HG03439 (cell line): ENCODE results near the gene GTF2H2C.
"Not testable (repeated sequence)": the region's sequence is repeated elsewhere in the genome, so short reads cannot be mapped to it uniquely, and the experiment has no call there.

Source experiments
- ATAC-seq: cut with Tn5 transposase; IDR thresholded peaks from one replicate; pipeline ENCODE4 v1.9.1; 2021; ENCODE audit warnings: mild to moderate bottlenecking, moderate library complexity; ENCODE audit not compliant: unreplicated experiment

The GTF2H2C gene

GRCh38 chr5:69560587-69561431 lies 818 bp downstream of the GTF2H2C start:
- not testable (repeated sequence) for ATAC-seq

DNA sequence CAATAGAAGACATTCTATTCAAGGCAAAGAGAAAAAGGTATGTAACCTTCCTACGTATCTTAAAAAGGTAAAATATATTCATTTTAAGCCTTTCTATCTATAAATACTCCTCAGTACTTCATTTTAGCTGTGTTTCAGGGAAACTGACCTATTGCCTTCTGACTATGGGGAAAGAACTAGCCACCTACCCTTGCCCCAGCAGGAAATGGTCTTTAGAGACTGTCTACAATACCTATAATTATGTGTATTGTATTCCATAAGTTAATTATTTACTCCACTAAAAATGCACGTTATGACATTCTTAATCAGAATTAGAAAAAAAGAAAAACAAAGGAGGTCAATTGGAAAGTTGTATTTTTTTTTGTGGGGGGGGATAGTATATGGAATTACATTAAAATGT lies 6.2 kb downstream of the GTF2H2C start:
- not testable (repeated sequence) for ATAC-seq

DNA sequence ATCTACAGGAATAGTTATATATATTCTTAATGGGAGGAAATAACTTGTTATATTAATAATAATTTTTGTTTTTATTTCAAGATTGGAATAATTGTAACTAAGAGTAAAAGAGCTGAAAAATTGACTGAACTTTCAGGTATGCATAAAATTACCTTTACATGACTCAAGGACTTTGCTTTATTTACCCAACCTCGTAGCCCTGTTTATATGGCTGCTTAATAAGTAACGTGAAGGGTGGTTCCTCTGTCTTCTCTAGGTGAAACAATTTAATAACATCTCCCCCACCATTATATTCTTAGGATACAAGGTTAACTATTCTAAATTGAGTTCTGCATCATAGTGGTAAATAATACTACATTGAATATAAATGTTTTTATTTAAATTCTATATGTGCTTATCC lies 8.1 kb downstream of the GTF2H2C start:
- not testable (repeated sequence) for ATAC-seq

DNA sequence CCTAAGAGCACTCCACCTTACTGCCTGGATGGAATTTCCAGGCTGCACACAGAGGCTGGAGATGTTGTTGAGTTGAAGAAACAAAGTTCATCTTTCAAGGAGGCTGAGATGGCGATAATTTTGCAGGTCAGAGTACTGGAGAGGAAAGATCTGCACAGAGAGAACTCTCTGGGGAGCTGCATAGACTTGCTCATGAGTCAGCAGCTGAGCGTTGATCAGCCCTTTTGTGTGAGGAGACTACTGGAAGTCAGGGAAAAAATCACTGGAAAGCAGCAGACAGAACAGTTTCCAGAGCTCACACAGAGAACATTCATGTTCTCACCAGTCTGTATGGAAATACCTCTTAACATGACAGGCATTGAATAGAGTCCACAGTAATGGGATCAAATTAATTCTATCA lies 23.4 kb downstream of the GTF2H2C start:
- ATAC-seq: not testable (repeated sequence)

DNA sequence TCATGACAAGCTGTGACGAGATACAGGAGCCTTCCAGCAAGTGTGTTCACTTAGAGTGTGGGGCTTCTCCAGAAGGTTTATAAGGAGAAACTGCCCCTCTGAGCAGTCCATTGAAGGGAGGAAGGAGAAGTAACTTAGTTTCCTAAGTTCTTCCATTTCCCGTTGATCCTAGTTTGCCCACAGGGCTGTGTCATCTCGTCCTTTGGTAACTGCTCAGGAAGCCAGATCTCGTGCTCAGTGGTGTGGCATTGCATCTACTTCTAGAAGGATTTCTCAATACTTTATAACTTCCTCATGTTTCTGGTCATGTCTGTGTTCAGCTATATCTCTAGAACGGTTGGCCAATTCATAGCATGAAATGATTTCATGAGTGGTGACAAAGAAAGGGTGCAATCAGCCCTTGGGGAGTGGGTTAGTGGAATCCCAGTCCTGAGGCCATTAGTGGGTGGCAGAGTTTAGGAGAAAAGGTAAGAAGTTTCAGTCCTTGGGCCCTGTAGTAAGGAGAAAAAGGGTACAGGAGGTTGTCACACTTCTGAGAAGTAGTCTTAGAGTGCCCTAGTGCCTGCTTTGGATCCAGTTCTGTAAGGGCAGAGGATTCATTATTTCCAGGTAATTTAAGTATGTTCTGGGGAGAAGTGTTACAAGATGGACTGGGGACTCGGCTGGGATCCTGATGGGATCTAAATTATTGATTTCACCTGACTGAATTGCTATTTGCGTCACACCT lies 36.3 kb downstream of the GTF2H2C start:
- ATAC-seq: not testable (repeated sequence)

- not testable (repeated sequence) for ATAC-seq
Measured at GRCh38 chr5:69601947-69602346, 42.0 kb downstream of the GTF2H2C start.

DNA sequence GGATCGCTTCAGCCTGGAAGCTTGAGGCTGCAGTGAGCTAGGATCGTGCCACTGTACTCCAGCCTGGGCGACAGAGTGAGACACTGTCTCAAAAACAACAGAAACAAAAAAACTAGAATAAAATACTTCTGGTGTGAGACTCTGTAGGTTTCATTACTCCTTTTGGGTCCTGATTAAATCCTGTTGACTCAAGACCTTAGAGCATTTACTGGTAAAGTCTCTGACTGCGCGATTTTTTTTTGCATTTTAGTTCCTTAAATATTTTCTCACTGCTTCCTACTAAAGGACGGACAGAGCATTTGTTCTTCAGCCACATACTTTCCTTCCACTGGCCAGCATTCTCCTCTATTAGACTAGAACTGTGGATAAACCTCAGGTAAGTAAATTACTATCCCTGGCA lies 46.8 kb downstream of the GTF2H2C start:
- not testable (repeated sequence) for ATAC-seq

DNA sequence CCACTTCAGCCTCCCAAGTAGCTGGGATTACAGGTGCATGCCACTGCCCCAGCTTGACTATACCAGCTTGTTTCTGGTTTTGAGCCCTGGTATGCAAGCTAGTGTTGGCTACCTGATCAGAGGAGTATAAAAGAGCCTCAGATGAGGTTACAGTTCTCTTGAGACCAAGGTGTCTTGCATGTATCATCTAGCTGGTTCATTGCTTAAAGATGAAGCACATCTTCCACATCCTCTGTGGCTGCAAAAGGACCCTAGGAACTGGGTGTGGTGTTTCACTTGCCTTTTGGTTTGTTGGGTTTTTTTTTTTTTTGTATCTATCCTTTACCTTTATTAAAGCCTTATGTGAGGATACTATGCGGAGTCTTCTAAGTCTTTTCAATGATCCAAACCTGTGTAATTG lies 47.8 kb downstream of the GTF2H2C start:
- not testable (repeated sequence) for ATAC-seq

DNA sequence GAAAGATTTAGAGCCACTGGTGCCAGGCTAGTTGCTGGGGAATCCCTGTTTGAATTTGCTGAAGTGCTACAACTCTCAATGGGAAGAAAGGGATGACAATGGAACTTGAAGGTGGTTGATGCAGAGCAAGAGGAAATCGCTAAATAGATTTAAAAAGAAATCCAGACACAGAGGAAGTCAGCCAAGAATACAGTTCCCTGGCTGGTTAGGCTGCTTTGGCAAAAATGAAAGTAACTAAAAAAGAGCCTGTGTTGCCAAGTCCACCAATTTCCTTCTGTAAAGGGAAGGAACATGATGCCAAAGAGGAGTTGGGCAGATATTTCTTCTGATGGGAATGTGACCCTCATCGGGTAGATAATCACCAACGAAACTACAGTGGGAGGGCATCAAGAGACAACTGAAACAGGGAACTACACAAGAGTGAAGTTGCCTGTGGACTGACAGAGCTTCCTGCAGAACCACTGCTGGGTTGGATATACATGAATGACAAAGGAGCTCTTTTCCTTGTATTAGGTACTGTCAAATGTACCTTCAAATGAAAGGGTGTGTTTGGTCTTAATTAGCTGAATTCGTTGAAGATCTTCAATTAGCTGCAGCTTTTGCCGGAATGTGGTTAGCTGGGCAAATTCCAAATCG lies 49.0 kb downstream of the GTF2H2C start:
- not testable (repeated sequence) for ATAC-seq

DNA sequence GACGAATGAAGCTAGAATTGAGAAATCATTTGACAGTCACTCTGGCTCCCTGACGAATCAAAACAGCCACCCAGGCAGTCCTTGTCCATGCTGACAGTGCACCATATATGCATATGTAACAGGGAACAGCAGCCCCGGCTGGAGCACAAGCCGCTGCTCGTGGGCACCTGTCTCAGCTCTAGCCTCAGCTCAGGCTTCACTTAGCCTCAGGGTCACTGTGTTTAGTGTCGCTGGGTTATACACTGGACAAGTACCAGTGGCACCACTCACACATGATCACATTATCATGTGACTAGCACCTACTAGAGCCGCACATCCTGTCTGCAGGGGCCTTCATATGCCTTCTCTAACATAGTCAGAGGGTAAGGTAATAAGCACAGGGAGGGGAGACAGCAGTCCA lies 54.9 kb downstream of the GTF2H2C start:
- ATAC-seq: not testable (repeated sequence)

- ATAC-seq: not testable (repeated sequence)
Measured at GRCh38 chr5:69631879-69632278, 71.9 kb downstream of the GTF2H2C start.
